ENCODE measurements around the gene NR4A1. TPM values are rescaled to one million over a fixed set of nuclear protein-coding genes. Genes with fewer than 3 reads are reported as not detected.

Gene NR4A1
- total RNA-seq, 2 donors from 2014 or later: 112 to 468 TPM

GRCh38 chr12:52013626-52014310 is 37.5 kb upstream of the NR4A1 start:
- no peak overlapping the region for H3K4me3 ChIP-seq
- H3K4me1 ChIP-seq (ENCODE audit: control insufficient read depth in 1 of 2, low read depth in 2 of 2): peaks cover 6 to 20% of the 10 kb centered on the region in 2 donors
- H3K27me3 ChIP-seq (replicated peaks; ENCODE audit: insufficient read depth): no peaks in the 10 kb centered on the region
- no peak overlapping the region for H3K27ac ChIP-seq
- H3K36me3 ChIP-seq: no peaks in the 10 kb centered on the region
- TF ChIP-seq, protein P1, sequence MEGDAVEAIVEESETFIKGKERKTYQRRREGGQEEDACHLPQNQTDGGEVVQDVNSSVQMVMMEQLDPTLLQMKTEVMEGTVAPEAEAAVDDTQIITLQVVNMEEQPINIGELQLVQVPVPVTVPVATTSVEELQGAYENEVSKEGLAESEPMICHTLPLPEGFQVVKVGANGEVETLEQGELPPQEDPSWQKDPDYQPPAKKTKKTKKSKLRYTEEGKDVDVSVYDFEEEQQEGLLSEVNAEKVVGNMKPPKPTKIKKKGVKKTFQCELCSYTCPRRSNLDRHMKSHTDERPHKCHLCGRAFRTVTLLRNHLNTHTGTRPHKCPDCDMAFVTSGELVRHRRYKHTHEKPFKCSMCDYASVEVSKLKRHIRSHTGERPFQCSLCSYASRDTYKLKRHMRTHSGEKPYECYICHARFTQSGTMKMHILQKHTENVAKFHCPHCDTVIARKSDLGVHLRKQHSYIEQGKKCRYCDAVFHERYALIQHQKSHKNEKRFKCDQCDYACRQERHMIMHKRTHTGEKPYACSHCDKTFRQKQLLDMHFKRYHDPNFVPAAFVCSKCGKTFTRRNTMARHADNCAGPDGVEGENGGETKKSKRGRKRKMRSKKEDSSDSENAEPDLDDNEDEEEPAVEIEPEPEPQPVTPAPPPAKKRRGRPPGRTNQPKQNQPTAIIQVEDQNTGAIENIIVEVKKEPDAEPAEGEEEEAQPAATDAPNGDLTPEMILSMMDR (IDR thresholded peaks at IDR 0.05): no peak
- ATAC-seq (ENCODE audit: insufficient number of reproducible peaks, low FRiP score, low read depth) (no peak), DNase-seq (ENCODE audit: low spot score) (no peak)
- no peaks in the 10 kb centered on the region for H3K9me3 ChIP-seq

- Histone ChIP-seq H3K27me3 (replicated peaks; ENCODE audit: insufficient read depth) (no peaks in the 10 kb centered on the region), H3K27ac (no peak overlapping the region), H3K4me3 (no peak overlapping the region), H3K36me3 (no peaks in the 10 kb centered on the region), H3K9me3 (no peaks in the 10 kb centered on the region), H3K4me1 (ENCODE audit: control insufficient read depth in 1 of 2, low read depth in 2 of 2) (peaks cover 6 to 12% of the 10 kb centered on the region in 2 donors)
- ATAC-seq (ENCODE audit: insufficient number of reproducible peaks, low FRiP score, low read depth): no peak
- TF ChIP-seq, protein P1 (IDR thresholded peaks at IDR 0.05): no peak
- no peak for DNase-seq (ENCODE audit: low spot score)
Measured at GRCh38 chr12:52014567-52015530, 36.4 kb upstream of the NR4A1 start.

DNA sequence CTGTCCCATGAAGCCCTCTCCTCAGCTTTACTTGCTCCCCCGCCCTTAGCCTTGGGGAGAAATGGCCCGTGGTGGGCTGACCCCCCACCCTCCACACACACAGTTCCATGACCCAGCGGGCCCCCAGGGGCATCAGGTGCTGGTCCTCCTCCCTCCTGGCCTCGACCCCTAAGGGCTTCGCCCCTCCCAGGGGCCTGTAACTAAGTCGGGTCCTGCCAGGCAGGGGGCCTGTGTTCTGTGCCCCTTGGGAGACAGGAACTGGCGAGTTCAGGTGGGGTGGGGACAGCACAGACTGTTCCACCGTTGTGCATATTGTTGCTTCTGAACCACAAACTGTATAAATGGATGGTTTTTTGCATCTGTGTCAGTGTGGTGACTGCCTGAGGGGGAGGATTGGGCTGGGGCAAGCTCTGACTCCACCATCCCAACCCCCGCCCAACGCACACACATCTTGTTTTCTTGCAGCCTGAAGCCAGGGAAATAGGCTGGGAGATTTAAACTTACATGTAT is 35.7 kb upstream of the NR4A1 start:
- no peaks in the 10 kb centered on the region for H3K27me3 ChIP-seq (replicated peaks; ENCODE audit: insufficient read depth)
- ATAC-seq (ENCODE audit: insufficient number of reproducible peaks, low FRiP score, low read depth) (no peak), DNase-seq (ENCODE audit: low spot score) (no peak)
- peaks cover 3 to 4% of the 10 kb centered on the region in 2 donors for H3K4me1 ChIP-seq (ENCODE audit: control insufficient read depth in 1 of 2, low read depth in 2 of 2)
- H3K36me3 ChIP-seq: no peaks in the 10 kb centered on the region
- no peak overlapping the region for H3K4me3 ChIP-seq
- no peaks in the 10 kb centered on the region for H3K9me3 ChIP-seq
- no peak overlapping the region for H3K27ac ChIP-seq
- TF ChIP-seq, protein P1 (IDR thresholded peaks at IDR 0.05): no peak

- Histone ChIP-seq H3K36me3 (no peaks in the 10 kb centered on the region), H3K4me1 (ENCODE audit: control insufficient read depth in 1 of 2, low read depth in 2 of 2) (peaks cover 0 to 5% of the 10 kb centered on the region in 2 donors), H3K4me3 (no peak overlapping the region), H3K27ac (no peak overlapping the region), H3K27me3 (replicated peaks; ENCODE audit: insufficient read depth) (no peaks in the 10 kb centered on the region), H3K9me3 (no peaks in the 10 kb centered on the region)
- no peak for ATAC-seq (ENCODE audit: insufficient number of reproducible peaks, low FRiP score, low read depth)
- TF ChIP-seq, protein P1 (IDR thresholded peaks at IDR 0.05): no peak
- DNase-seq (ENCODE audit: low spot score): no peak
Measured at GRCh38 chr12:52018433-52019112, 32.7 kb upstream of the NR4A1 start.

All from thoracic aorta (tissue), 2 donors.